Uterus (tissue), 4 donors: ENCODE data around the gene HTD2. TPM values are rescaled to one million over a fixed set of nuclear protein-coding genes. Genes with fewer than 3 reads are reported as not detected.

ENCODE experiments used
- DNase-seq, 2 donors: peaks; one replicate each; pipeline ENCODE4 v3.0.0-alpha.2; 2019 to 2020
- H3K27ac ChIP-seq, 2 donors: fragments of 200-600 bp; sonication (generic); 1 replicate in 1 of 2; 2 replicates in 1 of 2; pipeline ENCODE4 v1.5.1; 2016 to 2018
- H3K27me3 ChIP-seq, 2 donors: fragments of 200-600 bp; sonication (generic); one replicate each; pipeline ENCODE4 v1.5.1; 2018 to 2019; ENCODE audit warnings: control low read depth in 1 of 2
- H3K36me3 ChIP-seq, 2 donors: fragments of 200-600 bp; sonication (generic); one replicate each; pipeline ENCODE4 v1.5.1; 2019; ENCODE audit warnings: control low read depth in 1 of 2
- H3K4me1 ChIP-seq, 2 donors: fragments of 200-600 bp; sonication (generic); one replicate each; pipeline ENCODE4 v1.5.1; 2018 to 2019; ENCODE audit warnings: control low read depth in 1 of 2
- H3K4me3 ChIP-seq, 2 donors: fragments of 200-600 bp; sonication (generic); 1 replicate in 1 of 2; 2 replicates in 1 of 2; pipeline ENCODE4 v1.5.1; 2018 to 2019; ENCODE audit warnings: mild to moderate bottlenecking in 1 of 2
- H3K9me3 ChIP-seq, 2 donors: fragments of 200-600 bp; sonication (generic); one replicate each; pipeline ENCODE4 v1.5.1; 2019; ENCODE audit warnings: control low read depth in 1 of 2
- POLR2A ChIP-seq, 2 donors: fragments of 450-650 bp; IDR thresholded peaks; one replicate each; pipeline ENCODE4 v1.6.1; 2016; ENCODE audit warnings: antibody characterized with exemption in 2 of 2, mild to moderate bottlenecking in 1 of 2, moderate library complexity in 1 of 2
- intact Hi-C: fragments of 100-400 bp; cut with DNase I; formaldehyde crosslinking; loops from one replicate; pipeline ENCODE4 v1.15.1; 2023; ENCODE audit warnings: low total_unique reads
- total RNA-seq, 4 donors: library from RNA; depleted of rRNA in 3 of 4; stranded (reverse); fragments of >200 nt in 3 of 4; gene quantifications; one replicate each; pipeline versions ENCODE4 v1.1.0 to v1.2.4, GENCODE V29; 2014 to 2023
- TF ChIP-seq, protein P1 (sequence below), 4 experiments: fragments of 200-600 bp in 2 of 4; fragments of 450-650 bp in 2 of 4; sonication (generic) in 2 of 4; IDR thresholded peaks; one replicate each; pipeline ENCODE4 v1.5.1; 2016 to 2019; ENCODE audit warnings: antibody characterized with exemption in 4 of 4, mild to moderate bottlenecking in 2 of 4, moderate library complexity in 1 of 4
- donor health status: DM: yes; HTN: yes; CAD: no.

The HTD2 gene
- total RNA-seq, 4 donors from 2014 or later, result 1.2 to 39.6 (median 7.8) TPM

DNA sequence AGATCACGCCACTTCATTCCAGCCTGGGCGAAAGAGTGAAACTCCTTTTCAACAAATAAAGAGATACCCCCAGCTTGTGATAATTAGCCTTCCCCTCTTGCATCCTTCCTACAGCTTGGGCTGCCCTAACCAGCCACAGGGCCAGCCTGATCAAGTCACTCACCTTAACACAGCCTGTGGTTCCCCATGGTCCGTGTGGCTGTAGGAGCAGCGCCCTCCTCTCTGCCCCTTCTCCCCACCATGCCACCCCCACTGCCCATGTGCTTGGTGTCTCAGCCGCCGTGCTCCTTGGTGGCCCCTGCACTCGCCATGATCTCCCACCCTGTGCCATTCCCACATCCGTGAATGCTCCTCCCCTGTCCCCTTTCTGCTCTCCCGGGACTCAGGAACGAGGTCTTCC lies 13.5 kb upstream of the HTD2 start:
- H3K27ac ChIP-seq, result no peak overlapping the region
- DNase-seq, result no peak
- no peaks in the 10 kb centered on the region for H3K9me3 ChIP-seq
- no peak for TF ChIP-seq POLR2A (IDR thresholded peaks at IDR 0.05)
- TF ChIP-seq, protein P1, sequence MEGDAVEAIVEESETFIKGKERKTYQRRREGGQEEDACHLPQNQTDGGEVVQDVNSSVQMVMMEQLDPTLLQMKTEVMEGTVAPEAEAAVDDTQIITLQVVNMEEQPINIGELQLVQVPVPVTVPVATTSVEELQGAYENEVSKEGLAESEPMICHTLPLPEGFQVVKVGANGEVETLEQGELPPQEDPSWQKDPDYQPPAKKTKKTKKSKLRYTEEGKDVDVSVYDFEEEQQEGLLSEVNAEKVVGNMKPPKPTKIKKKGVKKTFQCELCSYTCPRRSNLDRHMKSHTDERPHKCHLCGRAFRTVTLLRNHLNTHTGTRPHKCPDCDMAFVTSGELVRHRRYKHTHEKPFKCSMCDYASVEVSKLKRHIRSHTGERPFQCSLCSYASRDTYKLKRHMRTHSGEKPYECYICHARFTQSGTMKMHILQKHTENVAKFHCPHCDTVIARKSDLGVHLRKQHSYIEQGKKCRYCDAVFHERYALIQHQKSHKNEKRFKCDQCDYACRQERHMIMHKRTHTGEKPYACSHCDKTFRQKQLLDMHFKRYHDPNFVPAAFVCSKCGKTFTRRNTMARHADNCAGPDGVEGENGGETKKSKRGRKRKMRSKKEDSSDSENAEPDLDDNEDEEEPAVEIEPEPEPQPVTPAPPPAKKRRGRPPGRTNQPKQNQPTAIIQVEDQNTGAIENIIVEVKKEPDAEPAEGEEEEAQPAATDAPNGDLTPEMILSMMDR (IDR thresholded peaks at IDR 0.05), result no peak
- no peak overlapping the region for H3K4me3 ChIP-seq
- no peaks in the 10 kb centered on the region for H3K27me3 ChIP-seq
- H3K4me1 ChIP-seq, result no peaks in the 10 kb centered on the region
- no peaks in the 10 kb centered on the region for H3K36me3 ChIP-seq
- intact Hi-C loops, result no loop called here

DNA sequence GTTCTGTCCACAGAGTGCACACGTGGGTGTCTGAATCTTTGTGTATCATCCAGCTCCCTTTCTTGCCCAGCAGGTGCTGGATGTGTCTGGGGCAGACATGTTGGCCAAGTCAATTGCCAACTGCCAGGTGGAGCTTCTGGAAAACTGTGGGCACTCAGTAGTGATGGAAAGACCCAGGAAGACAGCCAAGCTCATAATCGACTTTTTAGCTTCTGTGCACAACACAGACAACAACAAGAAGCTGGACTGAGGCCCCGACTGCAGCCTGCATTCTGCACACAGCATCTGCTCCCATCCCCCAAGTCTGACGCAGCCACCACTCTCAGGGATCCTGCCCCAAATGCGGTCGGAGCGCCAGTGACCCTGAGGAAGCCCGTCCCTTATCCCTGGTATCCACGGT lies 12.8 kb upstream of the HTD2 start:
- Histone ChIP-seq H3K4me1 (no peaks in the 10 kb centered on the region), H3K36me3 (no peaks in the 10 kb centered on the region), H3K9me3 (no peaks in the 10 kb centered on the region), H3K4me3 (no peak overlapping the region), H3K27me3 (no peaks in the 10 kb centered on the region), H3K27ac (no peak overlapping the region)
- intact Hi-C loops, result no loop called here
- TF ChIP-seq, protein P1 (IDR thresholded peaks at IDR 0.05), result no peak
- DNase-seq, result no peak

DNA sequence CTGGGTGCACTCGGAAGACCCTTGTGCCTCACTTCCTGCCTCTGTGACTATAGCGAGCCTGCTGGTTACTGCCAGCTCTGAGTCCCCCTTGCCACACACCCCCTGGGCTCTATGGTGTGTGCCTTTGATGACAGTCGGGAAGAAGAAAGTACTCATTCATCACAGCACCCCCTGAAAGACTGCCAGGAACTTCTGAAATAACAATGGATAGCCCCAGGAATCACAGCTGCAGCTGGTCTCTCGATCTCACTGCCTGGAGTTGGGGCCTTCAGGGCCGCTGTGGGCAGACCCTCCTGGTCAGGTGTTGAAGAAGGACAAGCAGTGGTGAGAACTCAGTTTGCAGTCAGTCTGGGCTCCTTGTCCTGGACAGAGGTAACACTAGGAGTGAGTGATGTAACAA lies 10.1 kb upstream of the HTD2 start:
- Histone ChIP-seq H3K4me3 (no peak overlapping the region), H3K36me3 (no peaks in the 10 kb centered on the region), H3K27ac (no peak overlapping the region), H3K9me3 (no peaks in the 10 kb centered on the region), H3K4me1 (no peaks in the 10 kb centered on the region), H3K27me3 (no peaks in the 10 kb centered on the region)
- TF ChIP-seq POLR2A (IDR thresholded peaks at IDR 0.05), result no peak
- TF ChIP-seq, protein P1 (IDR thresholded peaks at IDR 0.05), result no peak
- intact Hi-C loops, result no loop called here
- no peak for DNase-seq

DNA sequence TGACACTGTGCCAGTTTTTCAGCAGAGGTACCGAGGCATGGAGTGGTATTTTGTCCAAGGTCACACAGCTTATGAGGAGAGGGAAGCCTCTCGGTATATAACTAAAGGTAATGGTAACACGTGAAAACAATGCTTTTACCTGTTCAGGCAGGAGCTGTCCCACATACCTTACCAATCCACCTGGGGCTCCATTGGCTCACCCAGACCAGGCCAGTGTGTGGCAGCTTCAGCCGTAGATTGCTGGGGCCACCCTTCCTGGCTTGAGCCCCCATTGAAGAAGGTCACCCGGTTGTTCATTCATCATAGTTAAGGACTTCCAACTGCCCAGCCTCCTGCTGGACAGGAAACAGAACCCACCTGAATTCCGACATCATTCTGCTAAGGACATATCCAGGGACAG lies 9.5 kb upstream of the HTD2 start:
- no peak overlapping the region for H3K4me3 ChIP-seq
- H3K27ac ChIP-seq, result no peak overlapping the region
- H3K27me3 ChIP-seq, result no peaks in the 10 kb centered on the region
- H3K4me1 ChIP-seq, result no peaks in the 10 kb centered on the region
- H3K9me3 ChIP-seq, result no peaks in the 10 kb centered on the region
- TF ChIP-seq, protein P1 (IDR thresholded peaks at IDR 0.05), result no peak
- TF ChIP-seq POLR2A (IDR thresholded peaks at IDR 0.05), result no peak
- no peaks in the 10 kb centered on the region for H3K36me3 ChIP-seq
- intact Hi-C loops, result no loop called here
- DNase-seq, result no peak

DNA sequence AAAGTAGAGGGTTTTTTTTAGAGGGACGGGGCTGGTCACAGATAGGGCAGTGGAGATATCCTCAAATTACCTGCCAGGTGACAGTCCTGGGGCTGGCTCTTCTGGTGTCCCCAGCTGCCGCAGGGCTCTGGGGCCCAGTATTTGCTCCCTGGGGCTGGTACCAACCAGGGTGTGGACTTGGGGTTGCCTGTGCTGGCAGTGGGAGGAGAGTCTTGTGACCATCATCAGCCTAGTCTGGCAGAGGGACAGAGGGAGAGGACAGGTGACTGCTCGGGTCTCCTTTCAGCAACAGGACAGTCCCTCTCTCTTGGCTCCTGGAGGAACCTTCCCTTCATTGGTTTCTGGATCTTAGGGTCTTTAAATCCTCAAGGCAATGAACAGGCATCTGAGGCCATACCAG lies 8.1 kb upstream of the HTD2 start:
- Histone ChIP-seq H3K9me3 (no peaks in the 10 kb centered on the region), H3K36me3 (no peaks in the 10 kb centered on the region), H3K4me1 (no peaks in the 10 kb centered on the region), H3K27me3 (no peaks in the 10 kb centered on the region), H3K27ac (no peak overlapping the region), H3K4me3 (no peak overlapping the region)
- intact Hi-C loops, result no loop called here
- TF ChIP-seq POLR2A (IDR thresholded peaks at IDR 0.05), result no peak
- TF ChIP-seq, protein P1 (IDR thresholded peaks at IDR 0.05), result no peak
- no peak for DNase-seq
